Adrenal gland (tissue), 5 donors: ENCODE measurements around the gene ANXA6.

ENCODE experiments used
- CTCF ChIP-seq, 6 experiments: fragments of 450-650 bp in 4 of 6; fragments of 200-600 bp in 2 of 6; sonication (generic) in 1 of 6; IDR thresholded peaks; 1 replicate in 5 of 6; 2 replicates in 1 of 6; pipeline versions ENCODE4 v1.5.1 to v1.8.0; 2016 to 2021; ENCODE audit warnings: antibody characterized with exemption in 6 of 6, mild to moderate bottlenecking in 2 of 6, moderate library complexity in 1 of 6
- POLR2A ChIP-seq, 2 donors: fragments of 450-650 bp; IDR thresholded peaks; one replicate each; pipeline ENCODE4 v1.6.1; 2017; ENCODE audit warnings: antibody characterized with exemption in 2 of 2, mild to moderate bottlenecking in 2 of 2, moderate library complexity in 1 of 2
- donor health status: DM: no; HTN: no; CAD: no.

GRCh38 chr5:151071021-151071420 lies 86.6 kb downstream of the ANXA6 start:
- TF ChIP-seq CTCF (IDR thresholded peaks at IDR 0.05) (no peak), POLR2A (IDR thresholded peaks at IDR 0.05) (no peak)
